SIG-M5 treated with dmso at 0.1 percent for 504 hours (cell line): ENCODE measurements around the gene TSPEAR.
"Not testable (repeated sequence)": the region's sequence is repeated elsewhere in the genome, so short reads cannot be mapped to it uniquely, and the experiment has no call there.

Experiments used
- DNase-seq: peaks from one replicate; lab custom pipeline; 2025; ENCODE audit not compliant: unreplicated experiment; lab: John Stamatoyannopoulos, UW

Gene TSPEAR

GRCh38 chr21:44593598-44594405 is 117.6 kb downstream of the TSPEAR start:
- DNase-seq: no peak

- DNase-seq: no peak
These were observed 118.7 kb downstream of the TSPEAR start, which contains the start of gene KRTAP10-6 for GRCh38 chr21:44592446-44593311. TSS of gene KRTAP10-6 (minus strand) at chr21:44592505. CDS start at chr21:44592484, 21 bp downstream.

- not testable (repeated sequence) for DNase-seq
These were observed 119.6 kb downstream of the TSPEAR start for GRCh38 chr21:44591801-44592130.

GRCh38 chr21:44590897-44591800 is 120.2 kb downstream of the TSPEAR start:
- DNase-seq: not testable (repeated sequence)

- no peak for DNase-seq
These were observed 121.1 kb downstream of the TSPEAR start for GRCh38 chr21:44590311-44590721.

- DNase-seq: no peak
These were observed 121.6 kb downstream of the TSPEAR start for GRCh38 chr21:44589586-44590305.

GRCh38 chr21:44589094-44589493 is 122.3 kb downstream of the TSPEAR start:
- DNase-seq: no peak

- DNase-seq: no peak
These were observed 125.5 kb downstream of the TSPEAR start for GRCh38 chr21:44585892-44586291.

- DNase-seq: no peak
These were observed 127.6 kb downstream of the TSPEAR start for GRCh38 chr21:44583800-44584147.

- no peak for DNase-seq
These were observed 128.1 kb downstream of the TSPEAR start for GRCh38 chr21:44583089-44583799.

- DNase-seq: no peak
These were observed 129.3 kb downstream of the TSPEAR start for GRCh38 chr21:44582055-44582454.

- DNase-seq: no peak
These were observed 130.2 kb downstream of the TSPEAR start for GRCh38 chr21:44581158-44581557.

- DNase-seq: not testable (repeated sequence)
These were observed 131.0 kb downstream of the TSPEAR start, which contains the start of gene KRTAP10-5 for GRCh38 chr21:44580231-44580821. TSS of gene KRTAP10-5 (minus strand) at chr21:44580604. CDS start at chr21:44580578, 26 bp downstream.

GRCh38 chr21:44579833-44580144 is 131.6 kb downstream of the TSPEAR start:
- DNase-seq: no peak

- no peak for DNase-seq
These were observed 132.1 kb downstream of the TSPEAR start for GRCh38 chr21:44579056-44579832.

- no peak for DNase-seq
These were observed 132.9 kb downstream of the TSPEAR start for GRCh38 chr21:44578371-44579055.

GRCh38 chr21:44576025-44576420 is 135.3 kb downstream of the TSPEAR start:
- no peak for DNase-seq
